Coronary artery (tissue), 2 donors: ENCODE measurements around the gene AATK.
"Not testable (repeated sequence)": the region's sequence is repeated elsewhere in the genome, so short reads cannot be mapped to it uniquely, and the experiment has no call there.

Experiments used
- DNase-seq: peaks from one replicate; pipeline ENCODE4 v3.0.0-alpha.2; 2017; ENCODE audit warnings: low spot score
- H3K27ac ChIP-seq, 2 donors: fragments of 200-600 bp; sonication (generic); one replicate each; pipeline ENCODE4 v1.5.1; 2016 to 2019
- H3K4me3 ChIP-seq: fragments of 200-600 bp; sonication (generic); 2 replicates; pipeline ENCODE4 v1.5.1; 2016; ENCODE audit warnings: mild to moderate bottlenecking, moderate library complexity
- TF ChIP-seq, protein P1 (sequence below): fragments of 200-600 bp; sonication (generic); IDR thresholded peaks from one replicate; pipeline ENCODE4 v1.5.1; 2019; ENCODE audit warnings: antibody characterized with exemption

AATK gene

GRCh38 chr17:81148986-81149533 is 17.0 kb downstream of the AATK start:
- DNase-seq = no peak
- no peak overlapping the region for H3K27ac ChIP-seq

GRCh38 chr17:81148571-81148970 is 17.4 kb downstream of the AATK start:
- Histone ChIP-seq H3K27ac (no peak overlapping the region), H3K4me3 (no peak overlapping the region)
- no peak for DNase-seq
- TF ChIP-seq, protein P1, sequence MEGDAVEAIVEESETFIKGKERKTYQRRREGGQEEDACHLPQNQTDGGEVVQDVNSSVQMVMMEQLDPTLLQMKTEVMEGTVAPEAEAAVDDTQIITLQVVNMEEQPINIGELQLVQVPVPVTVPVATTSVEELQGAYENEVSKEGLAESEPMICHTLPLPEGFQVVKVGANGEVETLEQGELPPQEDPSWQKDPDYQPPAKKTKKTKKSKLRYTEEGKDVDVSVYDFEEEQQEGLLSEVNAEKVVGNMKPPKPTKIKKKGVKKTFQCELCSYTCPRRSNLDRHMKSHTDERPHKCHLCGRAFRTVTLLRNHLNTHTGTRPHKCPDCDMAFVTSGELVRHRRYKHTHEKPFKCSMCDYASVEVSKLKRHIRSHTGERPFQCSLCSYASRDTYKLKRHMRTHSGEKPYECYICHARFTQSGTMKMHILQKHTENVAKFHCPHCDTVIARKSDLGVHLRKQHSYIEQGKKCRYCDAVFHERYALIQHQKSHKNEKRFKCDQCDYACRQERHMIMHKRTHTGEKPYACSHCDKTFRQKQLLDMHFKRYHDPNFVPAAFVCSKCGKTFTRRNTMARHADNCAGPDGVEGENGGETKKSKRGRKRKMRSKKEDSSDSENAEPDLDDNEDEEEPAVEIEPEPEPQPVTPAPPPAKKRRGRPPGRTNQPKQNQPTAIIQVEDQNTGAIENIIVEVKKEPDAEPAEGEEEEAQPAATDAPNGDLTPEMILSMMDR = no peak

More at GRCh38 chr17:81148986-81149533, 17.0 kb downstream of the AATK start:
- H3K4me3 ChIP-seq = no peak overlapping the region
- TF ChIP-seq, protein P1 = no peak

DNA sequence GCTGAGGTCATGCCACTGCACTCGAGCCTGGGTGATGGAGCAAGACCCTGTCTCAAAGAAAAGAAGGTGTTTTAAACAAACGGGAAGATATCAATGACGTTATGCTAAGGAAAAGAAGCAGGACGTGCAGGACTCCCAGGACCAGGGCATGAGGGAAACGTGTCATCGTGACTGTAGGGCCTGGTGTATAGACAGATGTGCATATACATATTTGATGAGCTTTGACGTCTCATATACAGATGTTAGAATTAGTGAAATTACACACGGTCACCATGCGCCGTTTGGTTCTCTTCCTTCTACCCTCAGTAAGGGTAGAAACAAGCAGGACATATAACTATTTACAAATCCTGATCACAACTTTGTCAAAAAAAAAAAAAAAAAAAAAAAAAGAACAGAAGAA is 18.3 kb downstream of the AATK start:
- DNase-seq = no peak
- H3K4me3 ChIP-seq = no peak overlapping the region
- TF ChIP-seq, protein P1 = no peak
- no peak overlapping the region for H3K27ac ChIP-seq

DNA sequence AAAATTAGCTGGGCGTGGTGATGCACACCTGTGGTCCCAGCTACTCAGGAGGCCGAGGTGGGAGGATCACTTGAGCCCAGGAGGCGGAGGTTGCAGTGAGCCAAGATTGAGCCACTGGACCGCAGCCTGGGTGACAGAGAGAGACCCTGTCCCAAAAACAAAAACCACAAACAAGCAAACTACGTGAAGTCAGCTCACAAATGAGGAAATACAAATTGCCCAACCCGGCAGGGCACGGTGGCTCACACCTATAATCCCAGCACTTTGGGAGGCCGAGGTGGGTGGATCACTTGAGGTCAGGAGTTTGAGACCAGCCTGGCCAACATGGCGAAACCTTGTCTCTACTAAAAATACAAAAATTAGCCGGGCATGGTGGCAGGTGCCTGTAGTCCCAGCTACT is 19.8 kb downstream of the AATK start:
- not testable (repeated sequence) for H3K27ac ChIP-seq, H3K4me3 ChIP-seq, DNase-seq

- Histone ChIP-seq H3K4me3 (no peak overlapping the region), H3K27ac (no peak overlapping the region)
- no peak for DNase-seq
- TF ChIP-seq, protein P1 = no peak
Measured at GRCh38 chr17:81144423-81144781, 21.6 kb downstream of the AATK start.

DNA sequence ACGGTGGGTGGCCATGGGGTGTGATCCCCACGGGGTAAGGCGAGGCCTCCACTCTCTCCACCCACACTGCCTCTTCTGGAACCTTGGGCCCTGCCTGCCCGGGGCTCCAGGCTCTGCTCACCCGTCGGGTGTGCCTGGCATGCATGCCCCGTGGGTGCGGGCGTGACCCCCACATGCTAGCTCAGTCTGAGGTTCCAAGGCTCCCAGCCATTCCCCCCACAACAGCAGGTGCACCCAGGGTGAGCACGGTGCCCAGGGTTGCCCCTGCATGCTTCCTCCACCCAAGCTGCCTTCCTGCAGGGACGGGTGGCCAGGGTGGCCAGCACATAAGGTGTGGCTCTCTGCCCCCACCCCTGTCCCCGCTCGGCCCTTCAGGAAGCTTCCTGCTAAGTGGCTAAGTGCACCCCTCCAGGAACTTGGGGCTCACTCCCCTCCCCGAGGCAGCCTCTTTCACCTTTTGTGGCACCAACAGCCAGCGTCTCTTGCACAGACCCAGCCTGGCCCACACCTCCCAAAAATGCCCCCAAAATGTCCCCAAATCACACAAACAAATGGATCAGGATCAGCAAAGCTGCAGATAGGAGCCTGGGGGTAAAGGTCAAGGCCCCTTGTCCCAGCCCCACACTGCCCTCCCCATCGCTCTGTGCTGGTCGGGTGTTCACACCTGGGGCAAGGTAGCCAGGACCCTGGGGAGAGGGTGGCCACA is 22.2 kb downstream of the AATK start:
- no peak overlapping the region for H3K4me3 ChIP-seq
- no peak for DNase-seq
- no peak overlapping the region for H3K27ac ChIP-seq
- TF ChIP-seq, protein P1 = no peak

GRCh38 chr17:81143200-81143527 is 22.9 kb downstream of the AATK start:
- DNase-seq = no peak
- peak overlapping the region; percentile 32 for H3K4me3 ChIP-seq
- TF ChIP-seq, protein P1 = no peak
- H3K27ac ChIP-seq = no peak overlapping the region
